RWPE2 (cell line): ENCODE measurements around the gene SAPCD1.

Experiments used
- ATAC-seq: fragments of 200-7000 bp; cut with Tn5 transposase; 3 replicates; pipeline ENCODE4 v1.9.1; 2021; ENCODE audit warnings: low read depth
- DNase-seq: peaks from one replicate; pipeline ENCODE4 v3.0.0-alpha.2; 2020; ENCODE audit warnings: low spot score
- H3K27ac ChIP-seq: fragments of 450-650 bp; 2 replicates; pipeline ENCODE4 v1.5.1; 2017; ENCODE audit warnings: mild to moderate bottlenecking; ENCODE audit not compliant: poor library complexity, severe bottlenecking
- H3K27me3 ChIP-seq: fragments of 250-450 bp; sonication (Bioruptor Pico); 2 replicates; pipeline ENCODE4 v1.5.1; 2021; ENCODE audit warnings: mild to moderate bottlenecking, moderate library complexity; ENCODE audit not compliant: insufficient read depth, poor library complexity, severe bottlenecking
- H3K36me3 ChIP-seq: fragments of 250-450 bp; sonication (Bioruptor Pico); 2 replicates; pipeline ENCODE4 v1.5.1; 2020; ENCODE audit warnings: low read depth, mild to moderate bottlenecking, moderate library complexity
- H3K4me1 ChIP-seq: fragments of 250-450 bp; sonication (Bioruptor Pico); 2 replicates; pipeline ENCODE4 v1.5.1; 2021; ENCODE audit warnings: mild to moderate bottlenecking, moderate library complexity; ENCODE audit not compliant: insufficient read depth, poor library complexity, severe bottlenecking
- H3K4me3 ChIP-seq: fragments of 250-450 bp; sonication (Bioruptor Pico); 2 replicates; pipeline ENCODE4 v1.5.1; 2021; ENCODE audit warnings: mild to moderate bottlenecking, moderate library complexity; ENCODE audit not compliant: severe bottlenecking
- H3K9me3 ChIP-seq: fragments of 250-450 bp; sonication (Bioruptor Pico); 2 replicates; pipeline ENCODE4 v1.5.1; 2021; ENCODE audit warnings: mild to moderate bottlenecking, moderate library complexity; ENCODE audit not compliant: severe bottlenecking
- TF ChIP-seq, protein P1 (sequence below): fragments of 450-650 bp; IDR thresholded peaks from one replicate; pipeline ENCODE4 v1.5.1; 2017; ENCODE audit warnings: mild to moderate bottlenecking, moderate library complexity; ENCODE audit not compliant: poor library complexity, severe bottlenecking

Gene SAPCD1

DNA sequence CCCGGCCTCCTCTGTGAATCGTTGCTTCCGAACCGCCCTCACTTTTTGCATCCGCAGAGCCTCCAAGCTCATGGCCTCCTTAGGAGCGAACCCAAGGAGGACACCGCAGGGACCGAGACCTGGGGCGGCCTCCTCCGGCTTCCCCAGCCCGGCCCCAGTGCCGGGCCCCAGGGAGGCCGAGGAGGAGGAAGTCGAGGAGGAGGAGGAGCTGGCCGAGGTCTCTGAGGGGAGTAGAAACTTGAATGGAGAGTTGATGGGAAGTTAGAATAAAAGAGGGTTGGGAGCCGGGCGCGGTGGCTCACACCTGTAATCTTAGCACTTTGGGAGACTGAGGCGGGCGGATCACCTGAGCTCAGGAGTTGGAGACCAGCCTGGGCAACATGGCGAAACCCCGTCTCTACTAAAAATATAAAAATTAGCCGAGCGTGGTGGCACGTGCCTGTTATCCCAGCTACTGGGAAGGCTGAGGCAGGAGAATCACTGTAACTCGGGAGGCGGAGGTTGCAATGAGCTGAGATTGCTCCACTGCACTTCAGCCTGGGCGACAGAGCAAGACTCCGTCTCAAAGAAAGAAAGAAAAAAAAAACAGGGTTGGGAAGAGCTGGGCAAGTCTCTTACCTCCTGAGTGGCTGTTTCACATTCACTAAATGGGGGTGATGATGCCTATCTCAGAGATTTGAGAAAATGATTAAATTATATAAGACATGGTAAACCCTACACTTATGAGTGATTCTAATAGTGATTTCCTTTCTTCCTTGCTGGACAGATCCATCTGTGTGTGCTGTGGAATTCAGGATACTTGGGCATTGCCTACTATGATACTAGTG, 21.8 kb upstream of the SAPCD1 start:
- TF ChIP-seq, protein P1, sequence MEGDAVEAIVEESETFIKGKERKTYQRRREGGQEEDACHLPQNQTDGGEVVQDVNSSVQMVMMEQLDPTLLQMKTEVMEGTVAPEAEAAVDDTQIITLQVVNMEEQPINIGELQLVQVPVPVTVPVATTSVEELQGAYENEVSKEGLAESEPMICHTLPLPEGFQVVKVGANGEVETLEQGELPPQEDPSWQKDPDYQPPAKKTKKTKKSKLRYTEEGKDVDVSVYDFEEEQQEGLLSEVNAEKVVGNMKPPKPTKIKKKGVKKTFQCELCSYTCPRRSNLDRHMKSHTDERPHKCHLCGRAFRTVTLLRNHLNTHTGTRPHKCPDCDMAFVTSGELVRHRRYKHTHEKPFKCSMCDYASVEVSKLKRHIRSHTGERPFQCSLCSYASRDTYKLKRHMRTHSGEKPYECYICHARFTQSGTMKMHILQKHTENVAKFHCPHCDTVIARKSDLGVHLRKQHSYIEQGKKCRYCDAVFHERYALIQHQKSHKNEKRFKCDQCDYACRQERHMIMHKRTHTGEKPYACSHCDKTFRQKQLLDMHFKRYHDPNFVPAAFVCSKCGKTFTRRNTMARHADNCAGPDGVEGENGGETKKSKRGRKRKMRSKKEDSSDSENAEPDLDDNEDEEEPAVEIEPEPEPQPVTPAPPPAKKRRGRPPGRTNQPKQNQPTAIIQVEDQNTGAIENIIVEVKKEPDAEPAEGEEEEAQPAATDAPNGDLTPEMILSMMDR, result no peak
- no peaks in the 10 kb centered on the region for H3K27me3 ChIP-seq

DNA sequence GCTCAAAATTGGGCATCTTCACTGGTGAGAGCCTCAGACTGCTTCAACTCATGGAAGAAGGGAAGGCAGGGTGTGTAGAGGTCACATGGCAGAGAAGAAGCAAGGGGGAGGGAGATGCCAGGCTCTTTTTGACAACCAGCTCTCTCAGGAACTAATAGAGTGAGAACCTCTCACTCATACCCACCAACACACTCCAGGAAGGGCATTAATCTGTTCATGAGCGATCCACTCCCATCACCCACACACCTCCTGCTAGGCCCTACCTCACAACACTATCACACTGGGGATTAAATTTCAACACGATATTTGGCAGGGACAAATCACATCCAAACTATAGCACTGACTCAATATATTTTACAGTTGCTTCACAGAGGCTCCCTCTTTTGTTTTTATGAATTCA, 20.6 kb upstream of the SAPCD1 start:
- no peak overlapping the region for H3K27ac ChIP-seq
- H3K4me1 ChIP-seq, result peaks cover 24% of the 10 kb centered on the region
- H3K4me3 ChIP-seq, result no peak overlapping the region
- no peak for ATAC-seq
- no peaks in the 10 kb centered on the region for H3K27me3 ChIP-seq
- no peaks in the 10 kb centered on the region for H3K9me3 ChIP-seq
- peaks cover 37% of the 10 kb centered on the region for H3K36me3 ChIP-seq
- TF ChIP-seq, protein P1, result no peak
- DNase-seq, result no peak

More for the DNA sequence above, 21.8 kb upstream of the SAPCD1 start:
- H3K4me3 ChIP-seq, result peak overlapping the region; percentile 61
- H3K36me3 ChIP-seq, result peaks cover 32% of the 10 kb centered on the region
- ATAC-seq (no peak), DNase-seq (no peak)
- peaks cover 28% of the 10 kb centered on the region for H3K4me1 ChIP-seq
- peak overlapping the region; percentile 93 for H3K27ac ChIP-seq
- H3K9me3 ChIP-seq, result no peaks in the 10 kb centered on the region

DNA sequence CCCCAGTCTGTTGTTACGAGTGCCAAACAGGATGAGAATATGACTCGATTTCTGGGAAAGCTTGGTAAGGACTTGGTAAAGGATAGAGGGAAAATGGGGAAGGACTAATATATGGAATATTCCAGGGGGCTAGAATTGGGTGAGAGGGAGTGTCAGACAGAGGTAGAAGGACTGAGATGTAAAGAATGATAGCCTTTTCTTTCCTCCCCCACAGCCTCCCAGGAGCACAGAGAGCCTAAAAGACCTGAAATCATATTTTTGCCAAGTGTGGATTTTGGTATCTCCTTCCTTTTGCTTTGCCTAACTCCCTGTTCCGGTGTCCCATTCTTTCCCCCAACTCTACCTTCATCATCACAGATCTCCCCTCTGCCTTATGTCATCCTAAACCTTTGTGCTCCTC, 19.6 kb upstream of the SAPCD1 start:
- Histone ChIP-seq H3K9me3 (no peaks in the 10 kb centered on the region), H3K27ac (no peak overlapping the region), H3K4me1 (peaks cover 16% of the 10 kb centered on the region), H3K27me3 (no peaks in the 10 kb centered on the region), H3K36me3 (peaks cover 43% of the 10 kb centered on the region), H3K4me3 (no peak overlapping the region)
- TF ChIP-seq, protein P1, result no peak
- ATAC-seq, result no peak
- no peak for DNase-seq

DNA sequence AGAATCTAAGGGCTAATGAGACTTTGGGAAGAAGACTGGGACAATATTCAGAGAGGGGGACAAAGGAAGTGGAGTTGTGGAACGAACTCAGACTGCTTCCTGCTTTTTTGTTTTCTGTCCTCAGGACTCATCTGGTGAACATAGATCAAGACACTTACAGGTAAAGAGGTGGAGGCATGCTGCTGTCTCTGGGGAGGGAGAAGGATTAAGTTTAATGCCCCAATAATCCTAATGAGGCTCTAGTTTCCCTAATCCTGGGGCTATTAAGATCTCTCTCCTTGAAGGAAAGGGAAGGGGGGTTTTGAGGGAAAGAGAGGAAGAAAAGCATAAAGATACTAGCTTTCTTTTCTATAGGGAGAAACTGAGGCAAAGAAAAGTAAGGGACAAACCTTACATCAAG, 18.0 kb upstream of the SAPCD1 start:
- ATAC-seq, result no peak
- H3K4me1 ChIP-seq, result peaks cover under 1% of the 10 kb centered on the region
- DNase-seq, result no peak
- H3K36me3 ChIP-seq, result peaks cover 44% of the 10 kb centered on the region
- no peak overlapping the region for H3K4me3 ChIP-seq
- no peaks in the 10 kb centered on the region for H3K9me3 ChIP-seq
- TF ChIP-seq, protein P1, result no peak
- H3K27ac ChIP-seq, result no peak overlapping the region
- no peaks in the 10 kb centered on the region for H3K27me3 ChIP-seq
